HG03175 (cell line): Measurements from ENCODE around the gene HAPLN3.
"Not testable (repeated sequence)": the region's sequence is repeated elsewhere in the genome, so short reads cannot be mapped to it uniquely, and the experiment has no call there.

Source experiments
- ATAC-seq: cut with Tn5 transposase; IDR thresholded peaks from one replicate; pipeline ENCODE4 v1.9.1; 2021; ENCODE audit warnings: mild to moderate bottlenecking, moderate library complexity; ENCODE audit not compliant: unreplicated experiment

The HAPLN3 gene

DNA sequence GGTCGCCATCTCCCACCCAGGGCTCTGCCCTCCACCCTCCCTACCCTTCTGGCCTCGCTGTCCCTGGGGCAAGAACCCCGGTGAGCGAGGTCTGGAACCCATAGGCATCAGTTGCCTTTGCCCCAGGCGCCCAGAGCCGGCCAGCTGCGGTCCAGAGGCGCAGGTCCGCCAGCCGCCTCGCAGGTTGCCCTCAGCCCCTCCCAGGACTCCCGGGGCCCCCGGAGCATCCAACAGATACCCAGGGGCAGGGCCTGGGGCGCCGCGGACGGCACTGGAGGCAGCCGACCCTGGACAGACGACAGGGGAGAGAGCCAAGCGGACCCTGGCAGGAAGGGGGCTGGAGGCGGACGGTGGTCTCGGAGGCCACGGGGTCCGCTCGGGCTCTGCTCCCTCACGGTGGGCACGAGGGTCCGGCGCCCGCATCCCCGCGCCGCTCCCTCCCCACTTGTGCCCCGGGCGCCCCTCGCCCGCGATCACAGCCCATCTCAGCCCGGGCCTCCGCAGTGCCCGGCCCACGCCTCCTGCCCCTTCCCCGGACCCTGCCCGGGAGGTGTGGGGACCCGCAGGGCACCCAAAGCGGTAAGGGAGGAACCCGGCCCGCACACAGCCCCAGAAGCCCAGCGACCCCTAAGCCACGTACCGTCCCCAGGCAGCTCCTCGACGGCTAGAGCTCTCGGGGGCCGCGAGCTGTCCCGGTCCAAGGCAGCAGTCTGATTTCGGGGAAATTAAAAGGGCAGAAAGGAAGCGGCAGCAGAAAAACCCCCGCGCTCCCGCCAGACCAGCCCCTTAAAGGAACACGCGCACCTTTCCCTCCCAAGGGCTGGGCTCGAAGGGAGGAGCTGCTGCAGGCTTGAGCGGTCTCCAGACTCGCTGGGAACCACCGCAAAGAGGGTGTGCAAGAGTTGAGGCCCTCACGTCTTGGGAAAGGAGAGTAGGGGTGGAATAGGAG lies at the start of gene HAPLN3:
HAPLN3 (minus strand) TSS at position 726 of the 949 bp plus-strand sequence. CDS start 8,246 bp downstream, outside the sequence.
- peak; percentile 46 for ATAC-seq

DNA sequence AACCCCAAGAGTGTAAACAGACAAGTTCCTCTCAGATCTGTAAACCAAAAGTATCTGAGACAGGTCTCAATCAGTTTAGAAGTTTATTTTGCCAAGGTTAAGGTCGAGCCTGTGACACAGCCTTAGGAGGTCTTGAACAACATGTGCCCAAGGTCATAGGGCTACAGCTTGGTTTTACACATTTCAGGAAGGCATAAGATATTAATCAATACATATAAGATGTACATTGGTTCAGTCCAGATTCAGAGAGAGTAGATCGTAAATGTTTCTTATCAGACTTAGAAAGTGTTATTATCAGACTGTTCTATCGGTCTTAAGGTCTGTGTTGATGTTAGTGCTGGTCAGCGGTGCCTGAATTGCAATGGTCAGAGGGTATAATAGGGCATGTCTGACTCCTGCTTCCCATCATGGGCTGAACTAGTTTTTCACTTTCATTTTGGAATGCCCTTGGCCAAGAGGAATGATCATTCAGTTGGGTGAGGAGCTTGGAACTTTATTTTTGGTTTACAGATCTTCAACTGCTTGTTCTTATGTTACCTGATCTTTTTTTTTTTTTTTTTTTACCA lies 44.8 kb upstream of the HAPLN3 start:
- no peak for ATAC-seq

GRCh38 chr15:88939486-88939806 lies 44.1 kb upstream of the HAPLN3 start:
- no peak for ATAC-seq

DNA sequence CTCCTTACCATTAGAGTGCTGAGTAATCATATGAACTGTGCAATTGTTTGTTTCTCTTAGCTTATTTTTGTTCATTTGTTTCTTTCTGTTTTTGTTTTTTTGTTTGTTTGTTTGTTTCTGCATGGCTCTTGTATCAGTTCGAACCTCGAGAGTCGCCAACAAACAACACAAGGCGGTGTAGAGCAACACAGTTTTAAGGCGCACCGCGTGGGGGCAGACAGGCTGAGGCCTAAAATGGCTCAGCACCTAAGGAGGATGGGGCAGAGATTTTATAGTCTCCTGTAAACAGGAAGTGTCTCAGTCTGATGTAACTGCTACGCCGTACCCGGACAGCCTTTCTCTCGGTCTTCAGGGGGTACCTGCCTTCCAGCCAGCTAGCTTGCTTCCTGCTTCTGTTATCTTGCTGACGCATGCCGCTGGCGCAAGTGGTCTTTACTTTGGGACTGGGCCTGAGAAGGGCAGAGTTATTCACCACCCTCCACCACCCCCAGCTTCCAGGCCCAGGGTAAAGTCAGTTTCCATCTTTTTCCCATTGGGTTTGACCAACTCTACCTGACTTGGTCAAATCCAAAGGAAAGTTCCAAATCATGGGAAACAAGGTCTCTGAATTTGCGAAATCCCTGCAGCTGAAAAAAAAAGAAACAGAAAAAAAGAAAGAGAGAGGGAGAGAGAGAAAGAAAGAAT lies 43.6 kb upstream of the HAPLN3 start:
- ATAC-seq = no peak

DNA sequence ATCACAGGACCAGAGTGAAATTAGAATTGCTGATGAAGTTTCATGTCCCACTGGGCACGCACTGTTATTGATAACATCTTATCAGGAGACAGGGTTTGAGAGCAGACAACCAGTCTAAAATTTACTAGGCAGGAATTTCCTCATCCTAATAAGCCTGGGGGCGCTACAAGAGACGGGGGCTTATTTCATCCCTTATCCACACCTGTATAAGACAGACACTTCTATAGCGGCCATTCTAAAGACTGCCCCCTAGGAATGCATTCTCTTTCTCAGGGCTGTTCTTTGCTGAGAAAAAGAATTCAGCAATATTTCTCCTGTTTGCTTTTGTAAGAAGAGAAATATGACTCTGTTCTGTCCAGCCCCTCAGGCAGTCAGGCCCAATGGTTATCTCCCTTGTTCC lies 39.1 kb upstream of the HAPLN3 start:
- not testable (repeated sequence) for ATAC-seq

- ATAC-seq = no peak
Observed at GRCh38 chr15:88932875-88933330, 37.6 kb upstream of the HAPLN3 start.

- no peak for ATAC-seq
Observed at GRCh38 chr15:88932271-88932874, 37.0 kb upstream of the HAPLN3 start.

GRCh38 chr15:88930579-88930978 lies 35.2 kb upstream of the HAPLN3 start:
- ATAC-seq = no peak

GRCh38 chr15:88929358-88930098 lies 34.2 kb upstream of the HAPLN3 start:
- ATAC-seq = not testable (repeated sequence)

- not testable (repeated sequence) for ATAC-seq
Observed at GRCh38 chr15:88928192-88928591, 32.8 kb upstream of the HAPLN3 start.

DNA sequence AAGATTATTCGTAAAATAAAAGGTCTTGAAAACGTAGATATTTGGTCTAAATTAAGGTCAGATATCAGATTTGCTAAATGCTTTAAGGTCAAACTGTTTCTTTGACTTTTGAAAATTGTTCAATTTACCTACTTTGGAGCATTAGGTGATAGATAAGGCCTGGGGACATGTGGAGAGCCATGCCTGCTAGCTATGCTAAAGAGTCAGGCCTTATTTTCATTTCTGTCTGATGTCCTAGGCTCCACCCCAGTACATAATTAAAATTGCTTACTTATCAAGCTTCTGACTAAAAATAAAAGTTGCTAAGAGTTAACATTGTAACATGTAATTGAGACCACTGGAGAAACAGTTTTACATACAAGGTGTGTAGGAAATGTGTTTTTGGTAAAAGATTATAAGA lies 30.3 kb upstream of the HAPLN3 start:
- ATAC-seq = not testable (repeated sequence)

GRCh38 chr15:88920892-88921435 lies 25.6 kb upstream of the HAPLN3 start:
- ATAC-seq = peak; percentile 85

DNA sequence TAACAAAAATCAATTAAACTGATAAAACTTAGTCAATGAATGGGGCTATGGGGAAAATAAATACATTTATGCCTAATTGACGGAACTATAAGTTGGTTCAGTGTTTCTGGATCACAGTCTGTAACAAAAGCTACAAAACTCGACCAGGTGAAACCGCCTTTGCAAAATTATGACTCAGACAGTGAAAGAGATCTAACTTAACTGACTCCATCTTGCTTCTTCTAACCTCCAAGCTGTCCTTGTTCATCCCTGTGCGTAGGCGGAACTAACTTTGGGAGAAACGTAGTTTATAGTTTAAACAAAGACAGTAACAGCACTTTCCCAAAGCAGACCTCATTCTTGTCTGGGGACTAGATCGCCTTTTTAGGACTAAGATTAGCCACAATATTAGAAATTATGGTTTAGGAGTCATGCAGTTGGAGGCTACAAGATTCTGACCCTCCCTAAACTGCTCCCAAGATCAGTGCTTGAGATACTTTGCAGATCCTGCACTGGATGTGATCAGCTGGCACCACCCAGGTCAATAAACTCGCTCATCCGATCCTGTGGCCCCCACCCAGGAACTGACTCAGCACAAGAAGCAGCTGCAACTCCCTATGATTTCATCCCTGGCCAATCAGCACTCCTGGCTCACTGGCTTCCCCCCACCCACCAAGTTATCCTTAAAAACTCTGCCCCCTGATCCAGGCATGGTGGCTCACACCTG lies 25.0 kb upstream of the HAPLN3 start:
- no peak for ATAC-seq

DNA sequence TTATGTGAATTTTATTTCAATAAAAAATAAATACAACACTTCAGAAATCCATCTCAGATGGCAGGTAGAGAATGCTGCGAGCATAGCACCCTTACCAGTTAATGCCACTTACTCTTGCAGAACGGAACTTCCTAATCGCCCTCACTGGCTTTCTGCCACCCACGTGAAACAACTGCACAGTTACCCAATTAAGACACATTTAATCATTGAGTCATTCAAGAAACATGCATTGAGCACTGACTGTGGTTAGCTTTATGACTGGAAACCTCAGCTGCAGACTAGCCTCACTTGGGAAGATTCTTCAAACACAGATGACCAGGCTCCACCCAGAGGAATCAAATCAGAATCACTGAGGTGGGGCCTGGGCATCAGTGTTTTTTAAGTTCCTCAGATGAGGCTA lies 23.4 kb upstream of the HAPLN3 start:
- ATAC-seq = peak; percentile 71

GRCh38 chr15:88917760-88918159 lies 22.4 kb upstream of the HAPLN3 start:
- no peak for ATAC-seq

GRCh38 chr15:88915354-88915753 lies 20.0 kb upstream of the HAPLN3 start:
- ATAC-seq = no peak

DNA sequence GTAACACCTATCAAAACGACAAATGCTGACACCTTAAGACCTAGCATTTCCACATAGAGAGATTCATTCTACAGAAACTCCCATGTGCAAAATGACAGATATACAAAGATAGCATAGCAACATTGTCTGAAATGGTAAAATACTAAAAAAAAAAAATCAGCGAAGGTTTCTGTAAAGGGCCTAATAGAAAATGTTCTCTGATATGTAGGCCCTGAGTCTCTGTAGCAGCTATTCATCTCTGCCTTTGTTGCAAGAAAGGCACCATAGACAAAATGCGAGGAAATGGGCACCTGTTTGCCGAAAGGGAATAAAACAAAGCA lies 18.5 kb upstream of the HAPLN3 start:
- ATAC-seq = no peak

DNA sequence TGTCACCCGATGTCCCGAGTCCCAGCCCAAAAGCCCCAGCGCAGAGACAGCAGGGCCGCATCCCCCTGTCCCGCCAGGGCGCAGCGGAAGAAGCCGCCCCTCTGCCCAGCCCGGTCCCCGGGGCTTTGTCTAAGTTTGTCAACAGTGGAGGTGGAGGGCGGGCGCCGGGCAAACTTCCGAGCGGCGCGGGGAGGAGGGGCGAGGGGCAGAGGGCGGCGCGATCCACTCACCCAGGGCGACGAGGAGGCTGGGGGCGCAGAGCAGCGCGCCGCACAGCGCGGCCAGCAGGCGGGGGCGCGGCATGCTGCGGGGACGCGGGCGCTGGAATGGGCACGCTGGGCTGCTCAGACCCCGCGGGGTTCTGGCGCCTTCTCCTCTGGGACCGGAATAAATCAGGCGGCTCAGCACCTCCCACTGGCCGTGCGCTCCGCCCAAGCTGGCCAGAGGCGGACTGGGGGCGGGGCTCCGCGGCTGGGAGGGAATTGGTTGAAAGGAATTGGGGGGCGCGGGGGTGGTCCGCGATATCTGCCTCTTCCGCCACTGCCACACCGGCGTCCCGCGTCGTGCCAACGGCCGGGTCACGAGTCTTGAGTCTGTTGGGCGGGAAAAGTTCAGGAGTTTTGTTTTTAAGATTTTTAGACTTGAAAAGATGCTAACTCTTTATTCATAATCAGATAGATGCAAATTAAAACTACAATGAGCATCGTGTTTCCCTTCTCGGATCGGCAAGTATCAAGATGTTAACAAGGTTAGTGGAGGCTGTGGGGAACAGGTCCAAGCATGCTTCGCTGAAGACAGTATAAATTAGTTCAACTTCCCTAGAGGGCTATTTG lies 17.9 kb upstream of the HAPLN3 start, which contains the start of gene MFGE8:
MFGE8 (minus strand) TSS at position 363 of the 833 bp plus-strand sequence; CDS start at position 303, 60 bp downstream.
- peak; percentile 88 for ATAC-seq

DNA sequence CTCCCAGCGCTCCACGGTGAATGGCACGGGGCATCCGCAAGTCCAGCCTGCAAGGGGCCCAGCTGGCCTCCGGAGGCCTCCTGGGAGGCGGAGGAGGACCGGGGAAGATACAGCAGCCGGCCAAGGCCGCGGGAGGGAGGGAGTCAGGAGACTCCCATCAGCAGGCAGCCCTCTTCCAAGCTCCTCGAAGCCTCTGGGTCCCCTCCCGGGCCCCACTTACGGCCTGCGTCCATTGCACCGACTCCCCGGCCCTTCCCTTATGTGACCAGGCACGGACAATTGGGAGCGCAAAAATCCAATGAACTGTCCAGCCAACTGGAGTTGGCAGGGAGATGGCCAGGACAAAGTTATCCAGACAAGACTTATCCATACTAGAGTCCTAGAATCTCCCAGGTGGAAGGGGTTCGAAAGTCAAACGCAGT lies 17.2 kb upstream of the HAPLN3 start:
- no peak for ATAC-seq
